T-helper 17 cell (primary cell): ENCODE results near the gene RTEL1. TPM values are rescaled to one million over a fixed set of nuclear protein-coding genes. Genes with fewer than 3 reads are reported as not detected.
"Not testable (repeated sequence)": the region's sequence is repeated elsewhere in the genome, so short reads cannot be mapped to it uniquely, and the experiment has no call there.

Source experiments
- ATAC-seq: fragments of 150-1000 bp; cut with Tn5 transposase; 2 replicates; pipeline ENCODE4 v1.10.0; 2021; ENCODE audit warnings: mild to moderate bottlenecking, moderate library complexity
- DNase-seq, 3 donors: peaks; one replicate each; pipeline versions ENCODE4 v3.0.0 to v3.0.0-alpha.2; 2020 to 2021
- H3K9me3 ChIP-seq: one replicate; pipeline ENCODE4 v1.7.0; 2013; ENCODE audit warnings: low read length, mild to moderate bottlenecking; ENCODE audit not compliant: control insufficient read depth, poor library complexity, severe bottlenecking
- H3K27ac Mint-ChIP-seq: one replicate; pipeline ENCODE4 v1.8.0; 2022; ENCODE audit warnings: mild to moderate bottlenecking, moderate library complexity, mixed read lengths
- H3K27me3 Mint-ChIP-seq: one replicate; pipeline ENCODE4 v1.8.0; 2022; ENCODE audit warnings: mixed read lengths
- H3K36me3 Mint-ChIP-seq: one replicate; pipeline ENCODE4 v1.8.0; 2022; ENCODE audit warnings: low read depth, mixed read lengths
- H3K4me1 Mint-ChIP-seq: one replicate; pipeline ENCODE4 v1.8.0; 2022; ENCODE audit warnings: mild to moderate bottlenecking, mixed read lengths
- H3K4me3 Mint-ChIP-seq: one replicate; pipeline ENCODE4 v1.8.0; 2022; ENCODE audit warnings: mild to moderate bottlenecking, moderate library complexity, mixed read lengths
- total RNA-seq, 4 donors: library from RNA in 2 of 4; stranded (reverse) in 2 of 4; gene quantifications; one replicate each; pipeline ENCODE4 v1.2.3 and lab custom pipeline; 2022 to 2026

Gene RTEL1
- total RNA-seq, 2 donors from 2014 or later, result 30.7 to 35.0 TPM

DNA sequence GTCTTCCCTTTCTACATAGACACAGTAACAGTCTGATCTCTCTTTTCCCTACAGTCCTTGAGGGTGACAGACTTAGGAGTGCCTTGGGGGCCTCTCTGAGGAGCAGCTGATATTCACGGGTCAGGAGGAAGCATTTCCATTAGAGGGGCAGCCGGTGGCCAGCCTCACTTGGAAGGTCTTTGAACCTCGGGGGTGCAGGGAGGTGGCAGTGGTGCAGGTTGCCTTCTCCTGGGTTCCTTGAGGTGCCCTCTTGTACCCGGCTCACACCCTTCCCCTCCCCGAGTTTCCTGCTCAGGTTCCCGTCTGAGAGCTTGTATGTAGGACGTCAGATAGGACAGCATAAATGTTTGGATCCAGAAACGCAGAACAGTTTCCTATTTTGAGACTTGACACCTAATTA is 2.5 kb downstream of the RTEL1 start:
- peaks cover 18% of the 10 kb centered on the region for H3K4me1 Mint-ChIP-seq
- H3K9me3 ChIP-seq, result no peaks in the 10 kb centered on the region
- H3K36me3 Mint-ChIP-seq, result no peaks in the 10 kb centered on the region
- peak overlapping the region; percentile 19 for H3K4me3 Mint-ChIP-seq
- no peak for ATAC-seq
- no peak for DNase-seq
- H3K27ac Mint-ChIP-seq, result no peak overlapping the region
- H3K27me3 Mint-ChIP-seq, result no peaks in the 10 kb centered on the region

DNA sequence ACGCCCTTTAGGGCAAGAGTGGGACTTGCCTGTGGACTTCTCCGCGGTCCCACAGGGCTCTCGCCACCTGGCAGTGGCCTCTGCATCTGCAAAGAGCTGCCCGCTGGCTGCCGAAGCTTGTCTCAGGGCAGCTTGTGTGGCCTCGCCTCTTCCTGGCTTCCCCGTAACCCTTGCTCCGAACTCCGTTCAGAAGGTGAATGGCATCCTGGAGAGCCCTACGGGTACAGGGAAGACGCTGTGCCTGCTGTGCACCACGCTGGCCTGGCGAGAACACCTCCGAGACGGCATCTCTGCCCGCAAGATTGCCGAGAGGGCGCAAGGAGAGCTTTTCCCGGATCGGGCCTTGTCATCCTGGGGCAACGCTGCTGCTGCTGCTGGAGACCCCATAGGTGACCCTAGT is 3.0 kb downstream of the RTEL1 start:
- Mint-ChIP-seq H3K4me1 (peaks cover 18% of the 10 kb centered on the region), H3K27me3 (no peaks in the 10 kb centered on the region)

DNA sequence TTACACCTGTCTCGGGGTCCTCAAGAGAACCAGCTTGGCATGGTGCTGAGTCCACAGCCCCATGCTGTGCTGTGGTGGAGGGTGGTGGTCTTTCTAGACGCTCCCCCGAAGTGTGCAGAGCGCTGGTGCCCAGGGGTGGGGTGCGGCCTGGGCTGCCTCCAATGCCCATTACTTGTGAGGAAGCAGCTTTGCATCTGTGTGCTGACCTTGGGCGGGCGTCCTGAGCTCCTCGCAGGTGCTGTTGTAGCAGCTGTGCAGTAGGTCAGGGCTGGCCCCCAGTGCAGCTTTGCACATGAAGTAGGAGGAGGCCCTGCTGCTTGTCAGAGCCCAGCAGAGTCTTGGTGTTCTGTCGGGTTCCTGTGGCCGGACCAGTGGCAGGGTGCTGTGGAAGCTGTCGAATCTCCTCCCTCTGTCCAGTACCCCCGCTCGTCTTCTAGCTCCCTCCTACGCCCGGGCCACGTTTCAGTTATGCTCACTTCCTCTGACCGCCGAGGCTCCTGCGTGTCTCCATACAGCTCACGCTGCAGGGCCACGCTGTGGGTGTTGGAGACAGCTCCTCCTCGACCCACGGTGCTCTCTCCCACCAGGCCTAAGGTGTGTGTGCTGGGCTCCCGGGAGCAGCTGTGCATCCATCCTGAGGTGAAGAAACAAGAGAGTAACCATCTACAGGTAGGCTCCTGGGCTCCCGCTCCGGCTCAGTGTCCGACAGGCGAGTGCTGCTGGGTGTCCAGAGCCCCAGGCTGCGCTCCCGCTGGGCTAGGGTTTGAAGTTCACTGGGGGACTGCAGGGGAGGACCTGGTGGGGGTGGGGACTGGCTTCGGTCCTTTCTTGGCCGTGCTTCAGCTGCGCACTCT is 4.1 kb downstream of the RTEL1 start:
- H3K4me3 Mint-ChIP-seq, result no peak overlapping the region
- H3K36me3 Mint-ChIP-seq, result no peaks in the 10 kb centered on the region
- no peak for ATAC-seq
- H3K27ac Mint-ChIP-seq, result no peak overlapping the region
- H3K27me3 Mint-ChIP-seq, result no peaks in the 10 kb centered on the region
- H3K4me1 Mint-ChIP-seq, result peaks cover 15% of the 10 kb centered on the region
- H3K9me3 ChIP-seq, result no peaks in the 10 kb centered on the region
- no peak for DNase-seq

More for the DNA sequence above, 3.0 kb downstream of the RTEL1 start:
- Mint-ChIP-seq H3K27ac (no peak overlapping the region), H3K4me3 (no peak overlapping the region), H3K36me3 (no peaks in the 10 kb centered on the region)
- no peaks in the 10 kb centered on the region for H3K9me3 ChIP-seq
- ATAC-seq, result no peak
- no peak for DNase-seq

DNA sequence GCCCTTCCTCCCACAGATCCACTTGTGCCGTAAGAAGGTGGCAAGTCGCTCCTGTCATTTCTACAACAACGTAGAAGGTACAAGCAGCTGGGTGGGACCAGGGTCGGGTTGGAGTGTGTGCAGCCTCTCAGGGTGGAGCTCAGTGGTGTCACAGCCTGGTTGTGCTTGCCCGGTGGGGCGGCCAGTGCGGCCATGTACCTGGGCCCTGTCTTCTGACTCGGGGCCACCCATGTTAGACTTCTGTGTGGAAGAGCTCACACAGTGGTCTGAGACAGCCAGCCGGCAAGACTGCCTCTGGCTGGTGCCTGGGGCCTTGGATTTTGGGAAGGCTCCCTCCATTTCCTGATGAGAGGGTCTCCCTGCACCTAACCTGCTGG is 4.7 kb downstream of the RTEL1 start:
- no peak overlapping the region for H3K27ac Mint-ChIP-seq
- no peaks in the 10 kb centered on the region for H3K36me3 Mint-ChIP-seq
- DNase-seq (no peak), ATAC-seq (no peak)
- H3K4me3 Mint-ChIP-seq, result no peak overlapping the region
- no peaks in the 10 kb centered on the region for H3K27me3 Mint-ChIP-seq
- H3K9me3 ChIP-seq, result no peaks in the 10 kb centered on the region
- peaks cover 13% of the 10 kb centered on the region for H3K4me1 Mint-ChIP-seq

DNA sequence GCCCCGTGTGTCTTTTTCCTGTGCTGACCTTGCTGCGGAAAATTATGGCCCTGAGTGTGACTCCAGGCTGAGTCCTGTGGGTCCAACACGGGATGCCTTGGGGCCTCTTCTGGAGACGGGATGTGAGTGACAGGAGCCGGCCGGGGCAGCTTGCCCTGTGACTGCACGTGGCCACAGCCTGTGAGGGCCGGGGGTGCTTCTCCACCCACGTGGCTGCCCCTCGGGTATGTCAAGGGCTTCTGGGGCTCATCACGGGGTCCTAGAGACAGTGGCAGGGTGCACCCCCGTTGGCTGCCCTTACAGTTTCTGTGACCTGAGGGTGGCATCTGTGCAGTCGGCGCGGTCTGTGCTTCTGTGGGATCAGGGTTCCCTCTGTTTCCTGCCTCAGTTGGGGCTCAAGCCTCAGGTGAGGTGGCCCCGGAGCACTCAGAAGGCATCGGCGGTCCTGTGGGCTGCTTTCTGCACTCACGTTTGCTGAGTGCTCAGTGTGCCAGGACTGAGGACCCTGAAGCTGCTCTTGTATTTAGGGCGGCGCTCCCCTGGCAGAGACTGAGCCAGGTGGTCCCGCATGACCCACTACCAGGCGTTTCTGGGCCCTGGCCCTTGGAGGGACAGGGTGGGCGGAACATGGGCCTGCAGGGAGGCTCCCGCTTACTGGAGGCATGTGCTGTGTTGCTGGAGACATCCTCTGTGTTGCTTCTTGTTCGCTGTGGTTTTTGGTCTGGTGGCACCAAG is 5.4 kb downstream of the RTEL1 start:
- Mint-ChIP-seq H3K27ac (no peak overlapping the region), H3K36me3 (peaks cover 3% of the 10 kb centered on the region), H3K27me3 (no peaks in the 10 kb centered on the region), H3K4me1 (peaks cover 14% of the 10 kb centered on the region), H3K4me3 (no peak overlapping the region)
- DNase-seq, result no peak
- H3K9me3 ChIP-seq, result no peaks in the 10 kb centered on the region
- no peak for ATAC-seq

DNA sequence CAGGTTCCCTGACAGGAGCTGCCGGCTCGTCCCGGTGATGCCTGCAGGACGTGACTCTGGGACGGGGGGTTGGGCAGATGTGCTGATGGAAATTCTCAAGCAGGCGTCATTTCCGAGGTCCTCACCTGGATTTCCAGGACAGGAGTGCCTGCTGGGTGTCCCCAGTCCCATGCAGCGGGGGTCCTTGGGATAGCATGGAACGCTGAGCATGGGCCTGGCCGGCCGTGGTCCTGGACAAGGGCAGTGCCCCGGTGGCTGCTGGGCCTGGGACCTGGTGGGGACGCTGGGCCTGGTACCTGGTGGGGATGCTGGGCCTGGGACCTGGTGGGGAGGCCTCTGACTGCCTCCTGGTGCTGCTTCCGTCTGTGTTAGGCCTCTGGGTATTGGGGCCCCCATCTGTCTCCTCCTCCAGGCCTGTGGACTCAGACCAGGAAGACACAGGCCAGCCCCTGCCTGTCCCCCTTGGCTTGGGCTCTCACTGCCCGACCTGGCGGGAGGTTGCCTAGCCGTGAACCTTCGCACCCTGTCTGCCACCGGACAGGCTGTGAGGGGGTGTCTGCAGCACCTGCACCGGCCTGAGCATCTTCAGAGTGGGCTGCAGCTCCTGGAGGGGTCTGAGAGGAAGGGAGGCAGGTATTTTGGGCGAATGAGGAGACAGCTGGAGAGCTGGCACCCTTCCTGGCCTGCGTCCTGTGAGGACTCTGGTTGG is 6.2 kb downstream of the RTEL1 start:
- Mint-ChIP-seq H3K36me3 (peaks cover 3% of the 10 kb centered on the region), H3K27ac (no peak overlapping the region), H3K4me3 (no peak overlapping the region), H3K4me1 (peaks cover 9% of the 10 kb centered on the region), H3K27me3 (no peaks in the 10 kb centered on the region)
- no peaks in the 10 kb centered on the region for H3K9me3 ChIP-seq
- DNase-seq, result no peak
- ATAC-seq, result no peak

DNA sequence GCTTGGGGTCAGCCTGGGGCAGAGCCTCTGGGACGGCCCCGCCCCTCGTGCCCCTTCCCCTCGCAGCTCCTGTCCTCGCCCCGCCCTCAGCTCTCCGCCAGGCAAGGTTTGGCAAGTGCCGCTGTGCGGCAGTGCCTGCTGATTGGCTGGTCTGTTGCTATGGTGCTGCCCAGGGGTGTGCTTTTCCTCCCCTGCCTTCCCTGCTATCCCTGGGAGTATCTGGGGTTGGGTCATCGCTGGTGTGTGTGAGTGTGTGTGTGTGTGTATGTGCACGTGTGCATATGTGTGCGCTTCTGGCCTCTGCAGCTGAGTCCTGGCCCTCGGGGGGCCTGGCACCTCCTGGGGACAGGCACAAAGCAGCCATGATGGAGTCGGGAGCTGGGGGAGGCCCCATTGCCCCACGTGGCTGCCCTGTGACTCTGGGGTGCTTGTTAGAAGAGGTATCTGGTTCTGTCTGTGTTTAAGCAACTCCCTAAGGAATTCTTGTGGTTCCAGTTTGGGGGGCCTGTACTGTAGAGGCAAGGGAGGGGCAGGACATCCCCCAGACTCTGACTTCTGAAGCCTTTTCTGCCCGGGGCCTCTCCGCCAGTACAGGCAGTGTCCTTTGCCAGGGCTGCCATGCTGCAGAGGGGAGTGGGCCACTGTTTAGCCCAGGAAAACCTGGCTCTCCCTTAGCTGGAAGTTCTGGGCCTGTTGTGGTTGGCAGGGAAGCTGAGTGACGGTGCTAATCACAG is 6.9 kb downstream of the RTEL1 start:
- Mint-ChIP-seq H3K36me3 (peaks cover 3% of the 10 kb centered on the region), H3K27ac (no peak overlapping the region), H3K4me1 (peaks cover 4% of the 10 kb centered on the region), H3K27me3 (no peaks in the 10 kb centered on the region), H3K4me3 (no peak overlapping the region)
- DNase-seq (no peak), ATAC-seq (no peak)
- H3K9me3 ChIP-seq, result no peaks in the 10 kb centered on the region

DNA sequence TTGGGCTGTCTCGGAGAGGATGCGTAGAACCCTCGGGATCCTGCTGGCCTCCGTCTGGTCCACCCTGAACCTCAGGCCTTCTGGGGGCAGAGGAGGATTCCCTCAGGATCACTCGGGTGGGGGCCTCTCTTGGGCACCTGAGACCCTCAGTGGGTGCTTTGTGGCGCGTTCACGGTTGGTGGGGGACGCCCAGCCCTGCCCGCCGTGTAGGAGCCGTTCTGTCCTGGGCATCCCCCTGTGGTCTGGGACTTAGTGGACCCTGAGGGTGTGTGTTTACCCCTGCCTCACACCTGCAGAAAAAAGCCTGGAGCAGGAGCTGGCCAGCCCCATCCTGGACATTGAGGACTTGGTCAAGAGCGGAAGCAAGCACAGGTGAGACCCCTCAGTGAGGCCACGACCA is 7.6 kb downstream of the RTEL1 start:
- peaks cover 3% of the 10 kb centered on the region for H3K36me3 Mint-ChIP-seq

DNA sequence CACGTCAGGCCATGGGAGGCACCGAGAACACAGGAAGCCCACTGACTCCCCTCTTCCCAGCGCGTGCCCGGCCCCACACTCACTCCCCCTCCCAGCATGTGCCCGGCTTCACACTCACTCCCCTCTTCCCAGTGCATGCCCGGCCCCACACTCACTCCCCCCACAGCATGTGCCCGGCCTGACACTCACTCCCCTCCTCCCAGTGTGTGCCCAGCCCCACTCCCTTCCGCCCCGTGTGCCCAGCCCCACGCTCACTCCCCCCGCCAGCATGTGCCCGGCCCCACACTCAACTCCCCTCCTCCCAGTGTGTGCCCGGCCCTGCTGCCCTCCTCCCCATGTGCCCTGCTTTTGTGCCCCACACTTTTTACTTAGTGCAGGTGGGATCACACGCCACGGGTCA is 9.7 kb downstream of the RTEL1 start:
- H3K27ac Mint-ChIP-seq, result no peak overlapping the region

More for the DNA sequence above, 7.6 kb downstream of the RTEL1 start:
- Mint-ChIP-seq H3K4me1 (peaks cover 4% of the 10 kb centered on the region), H3K4me3 (no peak overlapping the region), H3K27me3 (no peaks in the 10 kb centered on the region), H3K27ac (peak overlapping the region; percentile 27)
- DNase-seq, result no peak
- ATAC-seq, result no peak
- H3K9me3 ChIP-seq, result no peaks in the 10 kb centered on the region

DNA sequence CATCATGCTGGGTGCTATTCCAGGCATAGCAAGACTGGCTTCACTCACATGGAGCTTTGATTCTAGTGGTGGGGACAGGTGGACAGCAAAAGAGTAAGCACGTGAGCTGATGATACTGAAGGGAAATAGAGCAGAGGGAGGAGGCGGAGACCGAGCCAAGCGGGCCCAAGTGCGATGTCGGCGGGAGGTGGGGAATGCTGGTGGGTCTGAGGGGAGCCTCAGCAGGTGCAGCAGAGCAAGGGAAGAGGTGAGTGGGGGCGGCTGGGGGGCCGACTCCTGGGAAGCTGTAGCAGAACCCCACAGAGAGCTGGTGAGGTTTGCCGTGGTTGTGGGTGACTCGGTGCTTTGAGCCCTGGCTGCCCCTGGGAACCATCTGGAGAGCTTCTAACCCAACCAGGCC is 10.2 kb downstream of the RTEL1 start:
- peaks cover 6% of the 10 kb centered on the region for H3K4me1 Mint-ChIP-seq
- ATAC-seq (no peak), DNase-seq (no peak)
- H3K4me3 Mint-ChIP-seq, result no peak overlapping the region
- no peaks in the 10 kb centered on the region for H3K9me3 ChIP-seq
- H3K27me3 Mint-ChIP-seq, result no peaks in the 10 kb centered on the region
- H3K36me3 Mint-ChIP-seq, result peaks cover 3% of the 10 kb centered on the region
- no peak overlapping the region for H3K27ac Mint-ChIP-seq

More for the DNA sequence above, 9.7 kb downstream of the RTEL1 start:
- H3K4me1 Mint-ChIP-seq, result peaks cover 6% of the 10 kb centered on the region
- no peaks in the 10 kb centered on the region for H3K27me3 Mint-ChIP-seq
- no peak for DNase-seq
- H3K4me3 Mint-ChIP-seq, result no peak overlapping the region
- no peak for ATAC-seq
- H3K36me3 Mint-ChIP-seq, result peaks cover 3% of the 10 kb centered on the region
- H3K9me3 ChIP-seq, result no peaks in the 10 kb centered on the region

DNA sequence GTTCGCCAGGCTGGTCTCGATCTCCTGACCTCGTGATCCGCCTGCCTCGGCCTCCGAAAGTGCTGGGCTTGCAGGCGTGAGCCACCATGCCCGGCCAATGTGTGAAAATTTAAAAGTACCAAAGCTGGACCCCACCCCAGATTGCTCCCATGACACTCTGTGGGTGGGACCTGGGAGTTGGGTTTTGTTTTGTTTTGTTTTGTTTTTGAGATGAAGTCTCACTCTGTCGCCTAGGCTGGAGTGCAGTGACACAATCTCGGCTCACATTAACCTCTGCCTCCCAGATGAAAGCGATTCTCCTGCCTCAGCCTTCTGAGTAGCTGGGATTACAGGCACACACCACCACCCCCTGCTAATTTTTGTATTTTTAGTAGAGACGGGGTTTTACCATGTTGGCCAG is 13.6 kb downstream of the RTEL1 start:
- ATAC-seq, DNase-seq, H3K27ac Mint-ChIP-seq, H3K4me1 Mint-ChIP-seq, H3K9me3 ChIP-seq, H3K27me3 Mint-ChIP-seq, H3K4me3 Mint-ChIP-seq, H3K36me3 Mint-ChIP-seq: not testable (repeated sequence)

DNA sequence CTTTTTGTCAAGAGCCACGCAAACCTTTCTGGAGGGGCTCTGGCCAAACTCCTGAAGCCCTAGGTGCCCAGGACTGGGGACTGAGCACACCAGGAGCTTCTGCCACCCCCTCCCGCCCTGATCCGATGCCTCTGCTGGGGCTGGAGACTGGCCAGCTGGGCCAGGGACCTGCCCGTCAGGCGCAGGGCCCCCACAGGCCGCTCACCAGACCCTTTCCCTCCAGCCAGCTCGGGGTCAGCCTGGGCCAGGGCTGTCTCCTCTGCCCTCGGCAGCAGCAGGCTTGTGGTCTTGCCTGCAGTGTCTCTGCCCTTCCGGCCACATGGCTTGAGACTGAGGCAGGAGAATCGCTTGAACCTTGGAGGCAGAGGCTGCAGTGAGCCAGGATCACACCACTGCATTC is 14.6 kb downstream of the RTEL1 start:
- ATAC-seq (no peak), DNase-seq (no peak)
- H3K27ac Mint-ChIP-seq, result no peak overlapping the region
- no peaks in the 10 kb centered on the region for H3K27me3 Mint-ChIP-seq
- H3K4me3 Mint-ChIP-seq, result no peak overlapping the region
- peaks cover 4% of the 10 kb centered on the region for H3K4me1 Mint-ChIP-seq
- H3K9me3 ChIP-seq, result no peaks in the 10 kb centered on the region
- H3K36me3 Mint-ChIP-seq, result peaks cover 3% of the 10 kb centered on the region

DNA sequence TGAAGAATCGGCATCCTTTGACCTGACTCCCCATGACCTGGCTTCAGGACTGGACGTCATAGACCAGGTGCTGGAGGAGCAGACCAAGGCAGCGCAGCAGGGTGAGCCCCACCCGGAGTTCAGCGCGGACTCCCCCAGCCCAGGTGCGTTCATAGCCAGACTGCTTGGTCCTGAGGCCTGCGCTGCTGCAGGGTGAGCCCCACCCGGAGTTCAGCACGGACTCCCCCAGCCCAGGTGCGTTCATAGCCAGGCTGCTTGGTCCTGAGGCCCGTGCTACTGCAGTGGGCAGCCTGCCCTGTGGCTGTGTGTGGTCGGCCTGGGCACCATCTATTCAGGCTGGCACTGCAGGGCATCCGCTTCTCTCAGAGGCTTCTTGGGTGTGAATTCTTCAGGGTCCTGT is 15.8 kb downstream of the RTEL1 start:
- H3K9me3 ChIP-seq, result no peaks in the 10 kb centered on the region
- Mint-ChIP-seq H3K27me3 (no peaks in the 10 kb centered on the region), H3K36me3 (no peaks in the 10 kb centered on the region), H3K4me3 (no peak overlapping the region), H3K4me1 (peaks cover 2% of the 10 kb centered on the region), H3K27ac (no peak overlapping the region)
- DNase-seq (no peak), ATAC-seq (no peak)
